Brain microvascular endothelial cell (primary cell): ENCODE results near the gene HACD2.

Experiments
- DNase-seq: peaks from one replicate; pipeline ENCODE4 v3.0.0-alpha.2; 2020
- H3K27ac ChIP-seq: fragments of 250-450 bp; sonication (Bioruptor Pico); 2 replicates; pipeline ENCODE4 v1.5.1; 2020; ENCODE audit warnings: mild to moderate bottlenecking, moderate library complexity
- H3K27me3 ChIP-seq: fragments of 250-450 bp; sonication (Bioruptor Pico); replicated peaks from 2 replicates; pipeline ENCODE4 v1.5.1; 2020; ENCODE audit warnings: mild to moderate bottlenecking
- H3K36me3 ChIP-seq: fragments of 250-450 bp; sonication (Bioruptor Pico); replicated peaks from 2 replicates; pipeline ENCODE4 v1.5.1; 2020; ENCODE audit warnings: mild to moderate bottlenecking
- H3K4me3 ChIP-seq: 2 replicates; pipeline ENCODE4 v1.5.1; 2011; ENCODE audit warnings: low read depth, mild to moderate bottlenecking, control low read depth, low read length, moderate library complexity
- CTCF ChIP-seq: IDR thresholded peaks from 2 replicates; pipeline ENCODE4 v1.5.1; 2011; ENCODE audit warnings: low read depth, mild to moderate bottlenecking, moderate library complexity, low read length, control low read depth, inconsistent platforms; ENCODE audit errors: missing control alignments
- in situ Hi-C: cut with HindIII; loops from 2 replicates; pipeline ENCODE4 v1.10.0; 2017; ENCODE audit warnings: low sequenced_read_pairs, low pct_ligation_motif_present

The HACD2 gene

GRCh38 chr3:123446610-123447109 is 138.2 kb downstream of the HACD2 start:
- TF ChIP-seq CTCF: no peak
- peaks cover 62% of the 10 kb centered on the region for H3K27me3 ChIP-seq
- DNase-seq: no peak
- no peaks in the 10 kb centered on the region for H3K36me3 ChIP-seq
- in situ Hi-C loops: no loop called here
- no peak overlapping the region for H3K27ac ChIP-seq
- H3K4me3 ChIP-seq: no peak overlapping the region

GRCh38 chr3:123446210-123446609 is 138.6 kb downstream of the HACD2 start:
- no peak for TF ChIP-seq CTCF
- DNase-seq: no peak
- Histone ChIP-seq H3K27me3 (peaks cover 62% of the 10 kb centered on the region), H3K27ac (no peak overlapping the region), H3K36me3 (no peaks in the 10 kb centered on the region), H3K4me3 (no peak overlapping the region)
- in situ Hi-C loops: no loop called here

GRCh38 chr3:123445702-123446101 is 139.2 kb downstream of the HACD2 start:
- no peak overlapping the region for H3K4me3 ChIP-seq
- H3K27ac ChIP-seq: no peak overlapping the region
- peaks cover 59% of the 10 kb centered on the region for H3K27me3 ChIP-seq
- TF ChIP-seq CTCF: no peak
- no peak for DNase-seq
- H3K36me3 ChIP-seq: no peaks in the 10 kb centered on the region
- in situ Hi-C loops: no loop called here

- no peak overlapping the region for H3K27ac ChIP-seq
- no peak overlapping the region for H3K4me3 ChIP-seq
- peaks cover 52% of the 10 kb centered on the region for H3K27me3 ChIP-seq
- in situ Hi-C loops: no loop called here
- peak; percentile 14 for TF ChIP-seq CTCF
- no peak for DNase-seq
- H3K36me3 ChIP-seq: no peaks in the 10 kb centered on the region
Observed at GRCh38 chr3:123444744-123445143, 140.1 kb downstream of the HACD2 start.

GRCh38 chr3:123444023-123444422 is 140.8 kb downstream of the HACD2 start:
- no peak overlapping the region for H3K27ac ChIP-seq

More at GRCh38 chr3:123444023-123444422, 140.8 kb downstream of the HACD2 start:
- Histone ChIP-seq H3K27me3 (peaks cover 52% of the 10 kb centered on the region), H3K36me3 (no peaks in the 10 kb centered on the region), H3K4me3 (no peak overlapping the region)
- no peak for DNase-seq
- no peak for TF ChIP-seq CTCF
- in situ Hi-C loops: no loop called here
